Measurements from ENCODE around the gene CYP4B1.
"Not testable (repeated sequence)": the region's sequence is repeated elsewhere in the genome, so short reads cannot be mapped to it uniquely, and the experiment has no call there.

Gene CYP4B1

DNA sequence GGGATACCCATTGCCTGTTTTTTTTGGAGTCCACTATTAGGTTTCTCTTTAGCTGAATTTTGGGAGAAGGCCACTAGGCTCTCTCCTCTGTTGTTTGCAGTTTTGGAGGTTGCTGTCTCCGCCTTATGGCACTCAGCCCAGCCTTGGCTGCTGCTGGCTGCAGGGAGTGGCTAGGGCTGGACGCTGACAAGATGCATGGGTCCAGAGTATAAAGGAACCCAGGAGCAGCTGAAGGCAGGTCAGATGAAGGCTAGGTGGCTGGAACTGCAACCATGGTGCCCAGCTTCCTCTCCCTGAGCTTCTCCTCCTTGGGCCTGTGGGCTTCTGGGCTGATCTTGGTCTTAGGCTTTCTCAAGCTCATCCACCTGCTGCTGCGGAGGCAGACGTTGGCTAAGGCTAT lies at the start of gene CYP4B1:
Gene CYP4B1 (plus strand): TSS at position 237 of the 400 bp plus-strand sequence. CDS start 36 bp downstream, at position 273.
- no peak for DNase-seq

DNA sequence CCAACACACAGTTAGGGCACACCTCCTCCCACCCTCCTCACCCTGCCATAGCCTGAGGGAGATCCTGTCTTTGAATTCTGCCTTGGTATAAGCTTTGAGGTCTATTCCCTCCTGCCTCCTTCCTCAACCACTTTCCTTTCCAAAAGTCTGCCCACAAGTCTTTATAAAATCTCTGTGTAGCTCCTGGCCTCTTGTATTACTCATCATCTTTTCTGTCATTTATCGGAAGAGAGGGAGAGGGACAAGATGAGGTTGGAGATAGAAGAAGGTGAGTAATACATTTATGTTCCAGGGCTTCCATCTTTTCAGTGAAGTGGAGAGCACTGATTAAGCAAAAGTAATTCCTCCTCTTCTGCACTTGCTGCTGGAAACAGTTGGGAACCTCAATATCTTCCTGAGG lies 49.4 kb upstream of the CYP4B1 start:
- DNase-seq = no peak

GRCh38 chr1:46749921-46750404 lies 48.9 kb upstream of the CYP4B1 start:
- DNase-seq = no peak

DNA sequence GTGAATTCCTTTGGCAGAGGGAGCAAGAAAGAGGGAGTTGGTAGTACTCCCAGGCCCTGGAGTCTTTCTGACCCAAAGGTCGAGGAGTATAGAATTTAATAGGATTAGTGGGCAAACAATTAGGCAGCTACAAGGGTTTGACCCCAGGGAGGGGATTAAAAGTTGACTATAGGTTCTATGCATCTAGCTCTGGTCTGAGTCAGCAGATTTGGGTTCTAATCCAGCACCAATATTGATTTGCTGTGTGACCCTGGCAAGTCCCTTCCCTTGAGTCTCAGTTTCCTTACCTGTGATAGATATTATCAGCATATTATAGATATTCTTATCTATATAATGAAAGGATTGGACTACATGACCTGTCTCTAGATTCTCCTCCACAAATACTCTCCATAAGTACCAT lies 44.9 kb upstream of the CYP4B1 start:
- DNase-seq = no peak

DNA sequence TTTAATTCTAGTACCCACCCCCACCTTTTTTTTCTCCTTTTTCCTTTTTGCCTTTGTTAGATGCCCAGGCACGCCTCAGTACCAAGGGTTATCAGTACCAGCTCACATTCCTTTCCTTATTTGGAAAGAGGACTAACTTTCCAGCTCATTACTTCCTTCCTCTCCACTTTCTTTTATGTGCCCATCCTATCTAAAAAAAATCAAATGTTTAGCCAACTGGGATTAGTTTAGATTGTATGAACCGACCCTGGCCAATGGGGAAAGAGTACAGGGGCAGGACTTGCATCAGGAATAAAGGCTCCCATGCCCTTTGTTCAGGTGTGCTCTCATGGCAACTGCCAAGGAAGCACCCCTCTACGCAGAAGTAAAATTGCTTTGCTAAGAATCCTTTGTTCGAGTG lies 44.1 kb upstream of the CYP4B1 start:
- not testable (repeated sequence) for DNase-seq

DNA sequence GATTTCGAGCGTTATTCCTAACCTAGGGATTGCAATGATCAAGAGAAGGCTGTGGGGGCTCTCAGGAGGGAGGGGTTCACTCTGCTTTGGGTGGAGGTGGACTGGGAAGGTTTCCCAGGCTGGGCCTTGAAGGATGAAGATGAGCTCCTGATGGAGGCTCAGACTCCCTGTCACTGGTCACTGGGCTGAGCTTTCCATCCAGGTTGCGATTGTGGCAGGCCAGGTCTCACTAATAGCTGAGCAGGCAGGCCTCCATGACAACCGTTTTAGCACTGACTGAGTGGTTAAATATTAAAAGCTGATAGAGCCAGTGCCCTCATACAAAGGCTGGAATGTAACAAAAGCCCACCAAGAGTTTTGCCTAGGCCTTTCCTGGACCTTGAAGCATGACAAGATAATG lies 43.7 kb upstream of the CYP4B1 start:
- no peak for DNase-seq

- DNase-seq = no peak
Observed at GRCh38 chr1:46757247-46757955, 41.4 kb upstream of the CYP4B1 start.

DNA sequence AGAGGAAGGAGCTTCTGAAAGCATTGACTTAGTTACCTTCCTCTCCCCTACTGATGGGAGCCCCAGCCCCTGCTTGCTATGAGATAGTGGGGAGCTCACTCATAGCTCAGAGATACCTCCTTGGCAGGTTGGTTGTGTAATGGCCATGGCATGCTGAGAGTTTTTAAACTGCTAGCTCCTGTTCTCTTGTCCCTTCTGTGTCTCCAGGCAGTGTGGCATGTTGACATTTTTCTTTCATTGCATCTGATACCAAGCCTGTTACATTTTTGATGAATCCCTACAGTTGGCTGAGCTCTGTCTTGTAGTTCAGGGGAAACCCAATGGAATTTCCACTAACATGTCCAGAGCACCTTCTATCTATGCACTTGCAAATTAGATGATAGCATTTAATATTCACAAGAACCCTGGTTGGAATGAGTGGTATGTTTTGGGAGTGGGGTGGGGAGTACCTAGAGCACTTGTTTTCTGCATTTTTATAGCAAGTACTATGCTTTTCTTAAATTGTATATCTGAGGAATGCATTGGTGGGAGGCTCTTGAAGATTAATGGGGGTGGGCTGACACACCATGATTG lies 40.8 kb upstream of the CYP4B1 start:
- no peak for DNase-seq

DNA sequence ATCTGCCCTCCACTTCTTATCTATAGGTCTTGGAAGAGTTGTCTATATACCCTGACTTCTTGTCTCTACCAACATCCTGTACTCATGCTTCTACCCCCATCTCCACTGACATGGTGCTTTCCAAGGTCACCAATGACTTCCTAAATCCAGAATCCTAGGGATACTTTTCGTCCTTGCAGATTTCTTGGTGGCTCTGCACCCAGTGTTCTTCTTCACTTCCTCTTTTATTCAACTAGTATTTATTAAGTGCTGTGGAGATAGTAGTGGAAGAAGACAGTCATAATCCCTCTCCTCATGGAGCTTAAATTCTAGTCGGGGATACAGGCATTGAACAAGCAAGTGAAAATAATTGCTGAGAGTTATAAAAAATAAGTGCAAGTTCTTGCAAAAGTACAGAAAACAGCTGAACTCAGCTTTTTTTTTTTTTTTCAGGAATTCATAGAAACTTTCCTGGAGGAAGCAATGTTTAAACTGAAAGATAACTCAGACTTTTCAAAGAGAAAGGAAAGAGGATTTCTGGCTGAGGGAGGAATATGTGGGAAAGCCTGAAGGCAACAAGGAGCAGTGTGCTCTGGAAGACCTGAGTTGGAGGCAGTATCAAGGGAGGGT lies 38.2 kb upstream of the CYP4B1 start:
- no peak for DNase-seq

GRCh38 chr1:46761740-46762139 lies 37.1 kb upstream of the CYP4B1 start:
- DNase-seq = no peak

DNA sequence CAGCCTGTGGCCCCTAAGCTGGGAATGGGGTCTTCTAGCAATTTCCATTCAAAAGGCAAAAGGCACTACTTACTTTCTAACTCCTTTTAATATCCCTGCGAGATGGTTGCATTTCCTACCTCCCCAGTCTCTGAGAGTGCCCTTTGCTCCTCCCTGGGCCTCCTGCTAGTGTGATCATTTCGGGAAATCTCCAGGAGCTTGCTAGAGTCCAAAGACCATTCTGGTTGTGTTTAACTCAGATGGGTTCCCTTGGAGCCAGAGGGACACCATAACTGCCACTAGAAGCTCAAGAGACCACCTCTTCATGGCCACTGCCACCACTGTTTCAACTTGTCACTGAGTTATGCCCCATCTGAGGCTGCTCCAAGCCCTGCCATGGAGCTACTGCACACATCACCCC lies 34.4 kb upstream of the CYP4B1 start:
- no peak for DNase-seq

GRCh38 chr1:46767649-46768282 lies 31.1 kb upstream of the CYP4B1 start:
- DNase-seq = no peak

GRCh38 chr1:46768445-46768844 lies 30.4 kb upstream of the CYP4B1 start:
- DNase-seq = no peak

DNA sequence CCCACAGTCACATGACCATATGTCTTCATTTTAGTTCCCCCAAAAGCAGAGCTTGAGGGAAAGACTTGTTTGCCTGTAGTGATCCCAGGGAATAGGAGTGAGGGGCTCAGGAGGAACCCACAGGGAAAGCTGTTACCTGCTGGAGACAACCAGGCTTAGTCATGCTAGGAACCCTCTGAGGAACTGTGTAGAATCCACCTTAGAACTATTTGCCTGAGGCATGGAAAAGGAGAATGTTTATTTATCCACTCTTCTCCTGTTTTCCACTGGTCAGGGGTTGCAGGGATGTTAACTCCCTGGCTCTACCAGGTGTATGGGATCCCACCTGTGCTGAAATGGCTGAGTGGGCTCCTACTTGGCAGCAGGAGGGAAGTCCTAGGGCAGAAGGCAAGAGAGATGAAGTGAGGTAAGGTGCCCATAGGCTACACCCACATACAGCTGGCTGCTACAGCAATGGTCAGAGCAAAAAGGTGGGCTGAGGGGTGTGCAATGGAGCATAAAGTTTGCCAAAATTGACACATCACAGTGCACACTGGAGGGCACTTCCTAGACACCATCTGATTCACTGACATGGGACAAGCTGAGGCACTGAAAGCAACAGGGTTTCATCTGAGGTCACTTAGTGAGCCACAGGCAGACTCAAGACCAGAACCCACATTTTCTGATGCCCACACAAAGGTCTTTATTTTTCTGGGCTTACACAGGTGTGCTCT lies 29.7 kb upstream of the CYP4B1 start:
- no peak for DNase-seq

DNA sequence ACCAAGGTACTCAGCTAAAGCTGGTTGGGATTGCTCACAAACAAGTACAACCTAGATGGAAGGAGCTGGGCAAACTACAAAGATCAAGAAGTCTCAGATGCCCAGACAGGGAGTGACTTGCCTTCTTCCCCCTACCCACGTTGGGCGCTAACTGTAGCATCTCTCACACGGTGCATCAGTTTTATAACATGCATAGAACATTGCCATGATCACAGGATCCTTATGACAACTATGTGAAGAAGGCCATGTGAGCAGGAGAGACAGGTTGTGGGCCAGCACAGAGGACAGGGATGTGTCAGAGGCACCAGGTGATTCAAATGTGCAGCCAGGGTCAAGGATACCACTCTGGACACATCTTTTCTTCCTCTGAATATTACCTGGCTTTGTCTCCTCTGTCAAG lies 28.3 kb upstream of the CYP4B1 start:
- no peak for DNase-seq

DNA sequence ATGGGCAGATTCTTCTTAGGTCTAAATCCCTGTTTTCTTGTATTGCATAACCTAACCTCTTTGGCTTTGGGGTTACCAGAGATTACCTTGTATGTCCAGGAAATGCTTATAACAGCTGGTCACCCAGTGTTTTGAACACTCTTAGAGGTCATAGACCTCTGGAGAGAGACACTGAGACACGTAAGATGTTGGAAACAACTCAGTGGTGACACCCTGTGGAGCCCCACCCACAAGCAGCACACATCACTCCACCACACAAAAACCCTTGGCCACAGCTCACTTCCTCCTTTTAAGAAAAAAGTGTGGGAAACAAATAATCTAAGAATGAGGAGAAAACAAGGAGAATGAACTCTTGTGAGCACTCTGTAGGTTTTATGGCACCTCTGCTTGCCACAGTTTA lies 26.3 kb upstream of the CYP4B1 start:
- DNase-seq = no peak

DNA sequence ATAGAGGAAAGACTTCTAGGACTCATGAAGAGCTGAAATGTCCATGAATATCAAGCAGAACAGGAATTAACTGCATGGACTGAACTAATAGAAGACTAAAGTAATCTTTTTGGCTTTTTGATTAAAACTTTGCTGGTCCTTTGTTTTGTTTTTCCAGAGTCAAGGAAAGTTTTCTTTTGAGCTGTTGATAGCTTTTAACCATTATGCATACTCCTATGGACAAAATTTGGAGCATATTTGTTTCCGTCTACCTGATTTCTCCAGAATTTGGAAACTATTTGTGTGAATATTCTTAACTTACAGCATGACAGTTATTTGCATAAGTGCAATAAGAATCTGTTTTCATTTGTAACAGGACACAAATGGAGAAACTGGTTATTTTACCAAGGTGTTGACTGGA lies 24.5 kb upstream of the CYP4B1 start:
- no peak for DNase-seq

DNA sequence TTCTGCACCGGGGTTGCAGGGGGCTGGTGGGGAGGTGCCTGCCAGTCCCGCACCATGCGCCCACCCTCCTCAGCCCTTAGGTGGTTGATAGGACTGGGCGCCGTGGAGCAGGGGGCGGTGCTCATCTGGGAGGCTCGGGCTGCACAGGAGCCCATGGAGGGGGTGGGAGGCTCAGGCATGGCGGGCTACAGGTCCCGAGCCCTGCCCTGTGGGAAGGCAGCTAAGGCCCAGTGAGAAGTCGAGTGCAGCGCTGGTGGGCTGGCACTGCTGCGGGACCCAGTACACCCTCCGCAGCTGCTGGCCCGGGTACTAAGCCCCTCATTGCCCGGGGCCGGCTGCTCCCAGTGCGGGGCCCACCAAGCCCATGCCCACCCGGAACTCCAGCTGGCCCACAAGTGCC lies 20.4 kb upstream of the CYP4B1 start:
- not testable (repeated sequence) for DNase-seq

DNA sequence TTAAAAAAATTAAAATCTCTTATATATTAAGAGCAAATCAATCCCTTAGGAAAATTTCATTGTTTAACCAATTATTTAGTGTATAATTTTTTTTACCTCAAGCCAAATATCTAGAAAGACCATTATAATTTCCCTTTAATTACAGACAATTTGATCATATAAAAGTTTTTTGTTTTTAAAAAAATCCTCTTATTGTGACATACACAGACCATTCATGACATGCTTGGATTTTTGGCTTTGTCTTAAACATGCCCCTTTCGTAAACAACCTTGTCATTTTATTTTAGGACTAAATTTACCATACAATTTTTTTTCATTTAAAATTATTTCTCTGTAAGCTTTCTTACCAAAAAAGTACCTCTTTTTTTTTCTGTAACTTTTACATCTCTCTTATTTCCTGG lies 14.2 kb upstream of the CYP4B1 start:
- DNase-seq = no peak

- DNase-seq = not testable (repeated sequence)
Observed at GRCh38 chr1:46788634-46789033, 10.2 kb upstream of the CYP4B1 start.

GRCh38 chr1:46790446-46791101 lies 8.3 kb upstream of the CYP4B1 start:
- no peak for DNase-seq

- DNase-seq = no peak
Observed at GRCh38 chr1:46793126-46793525, 5.7 kb upstream of the CYP4B1 start.

Measured in NCI-H446 treated with DMSO at 0.1 percent for 48 hours (cell line).